Body of pancreas (tissue), 4 donors: Measurements from ENCODE around the gene TCF12.

Experiments
- POLR2A ChIP-seq, 3 donors: fragments of 450-650 bp; IDR thresholded peaks; one replicate each; pipeline ENCODE4 v1.6.1; 2016; ENCODE audit warnings: antibody characterized with exemption in 3 of 3, mild to moderate bottlenecking in 2 of 3
- TF ChIP-seq, protein P1 (sequence below), 7 experiments: fragments of 450-650 bp in 4 of 7; fragments of 200-600 bp in 3 of 7; sonication (generic) in 3 of 7; IDR thresholded peaks; one replicate each; pipeline ENCODE4 v1.5.1; 2016 to 2019; ENCODE audit warnings: antibody characterized with exemption in 7 of 7

DNA sequence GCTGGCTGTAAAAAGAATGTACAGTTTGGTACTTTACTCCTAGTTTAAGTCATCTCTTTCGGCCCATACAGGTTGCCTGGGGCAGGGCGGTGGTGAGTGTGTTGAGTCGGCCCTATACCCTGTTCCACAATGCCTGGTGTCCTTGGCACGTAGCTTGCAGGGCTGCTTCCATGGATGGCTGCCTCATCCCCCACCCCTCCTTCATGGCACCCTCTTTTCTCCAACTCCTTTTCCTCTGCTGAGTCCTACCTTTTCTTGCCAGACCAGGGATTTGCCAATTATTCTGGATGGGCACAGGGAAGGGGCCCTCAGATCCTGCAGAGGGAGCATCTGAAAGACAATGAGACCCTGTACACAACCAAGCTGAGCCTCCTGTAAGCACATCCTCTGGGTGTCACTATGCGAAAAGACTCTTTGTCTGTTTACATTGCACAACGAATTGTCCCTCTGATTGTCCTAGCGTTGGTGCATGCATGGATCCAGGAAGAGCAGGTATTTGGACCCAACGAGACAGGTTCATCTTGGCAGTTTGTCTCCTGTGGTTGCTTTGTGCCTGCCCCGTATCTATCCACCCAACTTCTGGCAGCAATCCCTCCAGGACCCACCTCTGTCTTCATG, 384.3 kb downstream of the TCF12 start:
- TF ChIP-seq, protein P1, sequence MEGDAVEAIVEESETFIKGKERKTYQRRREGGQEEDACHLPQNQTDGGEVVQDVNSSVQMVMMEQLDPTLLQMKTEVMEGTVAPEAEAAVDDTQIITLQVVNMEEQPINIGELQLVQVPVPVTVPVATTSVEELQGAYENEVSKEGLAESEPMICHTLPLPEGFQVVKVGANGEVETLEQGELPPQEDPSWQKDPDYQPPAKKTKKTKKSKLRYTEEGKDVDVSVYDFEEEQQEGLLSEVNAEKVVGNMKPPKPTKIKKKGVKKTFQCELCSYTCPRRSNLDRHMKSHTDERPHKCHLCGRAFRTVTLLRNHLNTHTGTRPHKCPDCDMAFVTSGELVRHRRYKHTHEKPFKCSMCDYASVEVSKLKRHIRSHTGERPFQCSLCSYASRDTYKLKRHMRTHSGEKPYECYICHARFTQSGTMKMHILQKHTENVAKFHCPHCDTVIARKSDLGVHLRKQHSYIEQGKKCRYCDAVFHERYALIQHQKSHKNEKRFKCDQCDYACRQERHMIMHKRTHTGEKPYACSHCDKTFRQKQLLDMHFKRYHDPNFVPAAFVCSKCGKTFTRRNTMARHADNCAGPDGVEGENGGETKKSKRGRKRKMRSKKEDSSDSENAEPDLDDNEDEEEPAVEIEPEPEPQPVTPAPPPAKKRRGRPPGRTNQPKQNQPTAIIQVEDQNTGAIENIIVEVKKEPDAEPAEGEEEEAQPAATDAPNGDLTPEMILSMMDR (IDR thresholded peaks at IDR 0.05) = no peak
- TF ChIP-seq POLR2A (IDR thresholded peaks at IDR 0.05) = no peak
